CD14-positive monocyte (primary cell): Measurements from ENCODE around the gene LUC7L2. TPM values are rescaled to one million over a fixed set of nuclear protein-coding genes. Genes with fewer than 3 reads are reported as not detected.

Experiments used
- DNase-seq, 3 donors: peaks; one replicate each; pipeline ENCODE4 v3.0.0-alpha.2; 2011 to 2022
- H2AFZ ChIP-seq: 2 replicates; pipeline ENCODE4 v1.6.0; 2012; ENCODE audit warnings: mild to moderate bottlenecking, low read depth, low read length, inconsistent platforms; ENCODE audit not compliant: insufficient read depth, poor library complexity, severe bottlenecking
- H3K27ac ChIP-seq, 2 donors: 1 replicate in 1 of 2; 2 replicates in 1 of 2; pipeline ENCODE4 v1.5.1; 2012 to 2013; ENCODE audit warnings: low read length in 2 of 2, control low read depth in 1 of 2, inconsistent platforms in 1 of 2, low read depth in 1 of 2, mild to moderate bottlenecking in 1 of 2
- H3K27me3 ChIP-seq, 2 donors: one replicate each; pipeline versions ENCODE4 v1.6.0 to v1.6.1; 2011 to 2013; ENCODE audit warnings: low read length in 2 of 2; ENCODE audit not compliant: control insufficient read depth in 2 of 2, insufficient read depth in 2 of 2
- H3K36me3 ChIP-seq, 2 donors: replicated peaks in 1 of 2; 1 replicate in 1 of 2; 2 replicates in 1 of 2; pipeline versions ENCODE4 v1.5.1 to v1.6.1; 2012 to 2013; ENCODE audit warnings: low read length in 2 of 2, control low read depth in 1 of 2, inconsistent platforms in 1 of 2, mild to moderate bottlenecking in 1 of 2; ENCODE audit not compliant: insufficient read depth in 2 of 2, control insufficient read depth in 1 of 2
- H3K4me1 ChIP-seq, 2 donors: 1 replicate in 1 of 2; 2 replicates in 1 of 2; pipeline versions ENCODE4 v1.5.1 to v1.6.1; 2012 to 2013; ENCODE audit warnings: low read length in 2 of 2, control low read depth in 1 of 2, inconsistent platforms in 1 of 2, mild to moderate bottlenecking in 1 of 2, moderate library complexity in 1 of 2; ENCODE audit not compliant: insufficient read depth in 2 of 2, control insufficient read depth in 1 of 2
- H3K4me2 ChIP-seq: replicated peaks from 2 replicates; pipeline ENCODE3; 2012; ENCODE audit warnings: low read length, moderate library complexity, mild to moderate bottlenecking; ENCODE audit not compliant: poor library complexity, severe bottlenecking; ENCODE audit errors: extremely low read depth
- H3K4me3 ChIP-seq, 3 experiments: fragments of 200-600 bp in 1 of 3; sonication (generic) in 1 of 3; replicated peaks in 1 of 3; 1 replicate in 2 of 3; 2 replicates in 1 of 3; pipeline ENCODE4 v1.5.1; 2011 to 2013; ENCODE audit warnings: low read length in 3 of 3, mild to moderate bottlenecking in 3 of 3, control low read depth in 2 of 3, low read depth in 2 of 3, inconsistent platforms in 1 of 3, moderate library complexity in 1 of 3
- H3K79me2 ChIP-seq: 2 replicates; pipeline ENCODE4 v1.6.0; 2012; ENCODE audit warnings: mild to moderate bottlenecking, control low read depth, inconsistent platforms, low read length, moderate library complexity; ENCODE audit not compliant: insufficient read depth
- H3K9ac ChIP-seq: 2 replicates; pipeline ENCODE4 v1.6.0; 2017; ENCODE audit warnings: low read length, mild to moderate bottlenecking; ENCODE audit not compliant: insufficient read depth, poor library complexity, severe bottlenecking
- H3K9me3 ChIP-seq, 2 donors: replicated peaks in 1 of 2; 1 replicate in 1 of 2; 2 replicates in 1 of 2; pipeline versions ENCODE4 v1.5.1 to v1.6.1; 2012 to 2013; ENCODE audit warnings: low read length in 2 of 2, control low read depth in 1 of 2; ENCODE audit not compliant: control insufficient read depth in 1 of 2, insufficient read depth in 1 of 2
- H4K20me1 ChIP-seq: 2 replicates; pipeline ENCODE4 v1.6.0; 2012; ENCODE audit warnings: mild to moderate bottlenecking, low read length, control low read depth, moderate library complexity; ENCODE audit not compliant: insufficient read depth
- H3K27ac Mint-ChIP-seq, 7 donors: one replicate each; pipeline ENCODE4 v1.8.0; 2020; ENCODE audit warnings: mild to moderate bottlenecking in 7 of 7, mixed read lengths in 7 of 7, moderate library complexity in 6 of 7, inconsistent platforms in 2 of 7
- H3K27me3 Mint-ChIP-seq, 3 donors: one replicate each; pipeline ENCODE4 v1.8.0; 2021 to 2022; ENCODE audit warnings: low read depth in 3 of 3, mild to moderate bottlenecking in 3 of 3, mixed read lengths in 3 of 3, moderate library complexity in 3 of 3, inconsistent platforms in 1 of 3
- H3K36me3 Mint-ChIP-seq, 2 donors: one replicate each; pipeline ENCODE4 v1.8.0; 2020; ENCODE audit warnings: mixed read lengths in 2 of 2, inconsistent platforms in 1 of 2, mild to moderate bottlenecking in 1 of 2
- H3K4me1 Mint-ChIP-seq: one replicate; pipeline ENCODE4 v1.8.0; 2020; ENCODE audit warnings: mild to moderate bottlenecking, mixed read lengths
- H3K4me3 Mint-ChIP-seq, 2 donors: one replicate each; pipeline ENCODE4 v1.8.0; 2020; ENCODE audit warnings: mild to moderate bottlenecking in 2 of 2, mixed read lengths in 2 of 2, moderate library complexity in 1 of 2
- H3K9me3 Mint-ChIP-seq, 7 donors: one replicate each; pipeline ENCODE4 v1.8.0; 2020 to 2022; ENCODE audit warnings: mixed read lengths in 7 of 7, mild to moderate bottlenecking in 6 of 7, moderate library complexity in 6 of 7, inconsistent platforms in 2 of 7
- CTCF ChIP-seq: fragments of 200-600 bp; IDR thresholded peaks from one replicate; pipeline ENCODE4 v1.8.0; 2022; ENCODE audit warnings: antibody characterized with exemption, mild to moderate bottlenecking
- WGBS: methylation state at CpG from one replicate; pipeline ENCODE4 v1.1.5; 2013; ENCODE audit warnings: missing lambda C conversion rate; ENCODE audit not compliant: insufficient coverage; 5-methylcytosine and 5-hydroxymethylcytosine counted together
- intact Hi-C, 2 donors: fragments of 100-400 bp; cut with micrococcal nuclease; formaldehyde crosslinking; loops; one replicate each; pipeline versions ENCODE4 v1.15.0 to v1.15.1; 2023
- polyA plus RNA-seq, 3 donors: library from polyadenylated mRNA; depleted of rRNA in 1 of 3; unstranded in 2 of 3; stranded (reverse) in 1 of 3; fragments of 300-500 nt in 2 of 3; fragments of >200 nt in 1 of 3; fragmentation: Illumina TruSeq in 2 of 3; gene quantifications; 1 replicate in 2 of 3; 2 replicates in 1 of 3; pipeline ENCODE4 v1.2.3, GENCODE V29; 2012 to 2021

The LUC7L2 gene
- polyA plus RNA-seq, 3 donors = 24.7 to 54.5 (median 26.8) TPM

- Mint-ChIP-seq H3K27me3 (peaks cover 0 to 6% (median 3%) of the 10 kb centered on the region in 3 donors), H3K9me3 (no peaks in the 10 kb centered on the region), H3K27ac (no peak overlapping the region), H3K4me1 (peaks cover 4% of the 10 kb centered on the region), H3K4me3 (no peak overlapping the region), H3K36me3 (peaks cover 3 to 4% of the 10 kb centered on the region in 2 donors)
- Histone ChIP-seq H3K9ac (no peak overlapping the region), H3K4me2 (no peak overlapping the region), H3K27me3 (no peaks in the 10 kb centered on the region), H2AFZ (no peak overlapping the region), H3K9me3 (no peaks in the 10 kb centered on the region), H3K4me3 (no peak overlapping the region), H4K20me1 (no peaks in the 10 kb centered on the region), H3K4me1 (peaks cover 0 to under 1% of the 10 kb centered on the region in 2 donors), H3K27ac (no peak overlapping the region), H3K36me3 (no peaks in the 10 kb centered on the region), H3K79me2 (no peaks in the 10 kb centered on the region)
- WGBS = 97% methylated on average over 4 of the region's 7 CpGs
- no peak for DNase-seq
- intact Hi-C loops = loop anchor here in 1 of 2 donors (10.0 kb wide), 1 partner anchor 905 kb away; no protein-coding TSS in a partner anchor
- no peak for TF ChIP-seq CTCF
These were observed 79.7 kb downstream of the LUC7L2 start for GRCh38 chr7:139439375-139439774.

GRCh38 chr7:139441961-139442360 is 82.3 kb downstream of the LUC7L2 start:
- no peaks in the 10 kb centered on the region for H4K20me1 ChIP-seq
- H3K4me3 ChIP-seq = no peak overlapping the region
- no peak overlapping the region for H3K4me3 Mint-ChIP-seq
- intact Hi-C loops = no loop called here
- H3K4me1 Mint-ChIP-seq = no peaks in the 10 kb centered on the region
- no peaks in the 10 kb centered on the region for H3K36me3 ChIP-seq
- H3K36me3 Mint-ChIP-seq = no peaks in the 10 kb centered on the region
- H3K9me3 ChIP-seq = no peaks in the 10 kb centered on the region
- no peak overlapping the region for H3K27ac ChIP-seq
- no peak overlapping the region for H3K9ac ChIP-seq
- no peak overlapping the region for H2AFZ ChIP-seq
- no peak for TF ChIP-seq CTCF
- no peaks in the 10 kb centered on the region for H3K4me1 ChIP-seq
- peaks cover 2 to 6% (median 4%) of the 10 kb centered on the region in 3 donors for H3K27me3 Mint-ChIP-seq
- H3K4me2 ChIP-seq = no peak overlapping the region
- H3K27me3 ChIP-seq = no peaks in the 10 kb centered on the region
- DNase-seq = no peak
- H3K9me3 Mint-ChIP-seq = no peaks in the 10 kb centered on the region
- 88% methylated on average over 4 of the region's 4 CpGs for WGBS
- H3K27ac Mint-ChIP-seq = no peak overlapping the region
- no peaks in the 10 kb centered on the region for H3K79me2 ChIP-seq
